SK-N-SH treated with all-trans-retinoic acid at 6 μM for 48 hours (cell line): ENCODE measurements around the gene FHOD3.

Experiments
- ATAC-seq: fragments of 200-7000 bp; cut with Tn5 transposase; 3 replicates; pipeline ENCODE4 v1.9.1; 2020; ENCODE audit warnings: mild to moderate bottlenecking, moderate library complexity
- ARNTL ChIP-seq: fragments of 450-650 bp; formaldehyde crosslinking; IDR thresholded peaks from 2 replicates; pipeline ENCODE4 v1.5.0; 2020; ENCODE audit warnings: low read depth, mild to moderate bottlenecking, moderate library complexity, borderline replicate concordance
- BACH2 ChIP-seq: fragments of 250-450 bp; sonication (Bioruptor Pico); IDR thresholded peaks from 2 replicates; pipeline ENCODE4 v1.9.0; 2021; ENCODE audit warnings: mild to moderate bottlenecking, borderline replicate concordance
- CREB5 ChIP-seq: fragments of 250-450 bp; sonication (Bioruptor Pico); IDR thresholded peaks from 2 replicates; pipeline ENCODE4 v1.5.1; 2020; ENCODE audit warnings: low read depth, mild to moderate bottlenecking, moderate library complexity
- CSDC2 ChIP-seq: fragments of 250-450 bp; sonication (Bioruptor Pico); IDR thresholded peaks from 2 replicates; pipeline ENCODE4 v1.5.0; 2020; ENCODE audit warnings: mild to moderate bottlenecking, moderate library complexity
- CSRNP3 ChIP-seq: fragments of 250-450 bp; sonication (Bioruptor Pico); IDR thresholded peaks from 2 replicates; pipeline ENCODE4 v1.5.1; 2021; ENCODE audit warnings: mild to moderate bottlenecking, moderate library complexity
- ESRRG ChIP-seq: fragments of 250-450 bp; sonication (Bioruptor Pico); IDR thresholded peaks from 2 replicates; pipeline ENCODE4 v1.6.1; 2021; ENCODE audit warnings: mild to moderate bottlenecking
- GLIS3 ChIP-seq: fragments of 250-450 bp; sonication (Bioruptor Pico); IDR thresholded peaks from 2 replicates; pipeline ENCODE4 v1.5.0; 2020; ENCODE audit warnings: mild to moderate bottlenecking, moderate library complexity
- ISL1 ChIP-seq: fragments of 250-450 bp; sonication (Bioruptor Pico); IDR thresholded peaks from 2 replicates; pipeline ENCODE4 v2.1.2; 2022; ENCODE audit warnings: mild to moderate bottlenecking, moderate library complexity
- OSR1 ChIP-seq: fragments of 250-450 bp; sonication (Bioruptor Pico); IDR thresholded peaks from 2 replicates; pipeline ENCODE4 v1.8.0; 2022; ENCODE audit warnings: moderate library complexity, mild to moderate bottlenecking, inconsistent platforms
- PATZ1 ChIP-seq: fragments of 250-450 bp; sonication (Bioruptor Pico); IDR thresholded peaks from 2 replicates; pipeline ENCODE4 v1.8.0; 2020; ENCODE audit warnings: mild to moderate bottlenecking, moderate library complexity, borderline replicate concordance
- POU6F1 ChIP-seq: fragments of 250-450 bp; sonication (Bioruptor Pico); IDR thresholded peaks from 2 replicates; pipeline ENCODE4 v1.8.0; 2021; ENCODE audit warnings: low read depth, mild to moderate bottlenecking, moderate library complexity, borderline replicate concordance
- PPARA ChIP-seq: fragments of 250-450 bp; sonication (Bioruptor Pico); IDR thresholded peaks from 2 replicates; pipeline ENCODE4 v1.5.0; 2020; ENCODE audit warnings: mild to moderate bottlenecking, borderline replicate concordance
- RARB ChIP-seq: fragments of 250-450 bp; sonication (Bioruptor Pico); IDR thresholded peaks from 2 replicates; pipeline ENCODE4 v1.8.0; 2021; ENCODE audit warnings: mild to moderate bottlenecking, moderate library complexity
- SNAI2 ChIP-seq: fragments of 250-450 bp; sonication (Bioruptor Pico); IDR thresholded peaks from 2 replicates; pipeline ENCODE4 v1.5.0; 2020; ENCODE audit warnings: mild to moderate bottlenecking, moderate library complexity
- TCF4 ChIP-seq: fragments of 250-450 bp; sonication (Bioruptor Pico); IDR thresholded peaks from 2 replicates; pipeline ENCODE4 v1.8.0; 2021; ENCODE audit warnings: mild to moderate bottlenecking, moderate library complexity, borderline replicate concordance
- TOX ChIP-seq: fragments of 250-450 bp; sonication (Bioruptor Pico); IDR thresholded peaks from 2 replicates; pipeline ENCODE4 v1.8.0; 2021; ENCODE audit warnings: mild to moderate bottlenecking, moderate library complexity, borderline replicate concordance
- ZC3H10 ChIP-seq: fragments of 250-450 bp; sonication (Bioruptor Pico); IDR thresholded peaks from 2 replicates; pipeline ENCODE4 v1.5.1; 2021; ENCODE audit warnings: mild to moderate bottlenecking, moderate library complexity
- ZFP3 ChIP-seq: fragments of 250-450 bp; sonication (Bioruptor Pico); IDR thresholded peaks from 2 replicates; pipeline ENCODE4 v1.5.0; 2020; ENCODE audit warnings: mild to moderate bottlenecking, moderate library complexity
- ZFP30 ChIP-seq: fragments of 450-650 bp; formaldehyde crosslinking; IDR thresholded peaks from 2 replicates; pipeline ENCODE4 v1.5.0; 2022; ENCODE audit warnings: mild to moderate bottlenecking, moderate library complexity
- ZNF70 ChIP-seq: fragments of 450-650 bp; formaldehyde crosslinking; IDR thresholded peaks from 2 replicates; pipeline ENCODE4 v1.5.0; 2020; ENCODE audit warnings: mild to moderate bottlenecking, moderate library complexity
- ZNF8 ChIP-seq: fragments of 450-650 bp; formaldehyde crosslinking; IDR thresholded peaks from 2 replicates; pipeline ENCODE4 v1.5.0; 2020; ENCODE audit warnings: mild to moderate bottlenecking, moderate library complexity
- TF ChIP-seq, protein P1 (sequence below): fragments of 250-450 bp; sonication (Bioruptor Pico); IDR thresholded peaks from 2 replicates; pipeline ENCODE4 v1.5.0; 2020; ENCODE audit warnings: mild to moderate bottlenecking, moderate library complexity

Gene FHOD3

GRCh38 chr18:36724591-36725001, 427.1 kb downstream of the FHOD3 start (continued):
- TF ChIP-seq CSRNP3, result no peak

- ATAC-seq, result peak; percentile 73
- TF ChIP-seq ZFP3 (CRISPR knock-in tag) (no peak), CSDC2 (no peak), GLIS3 (CRISPR knock-in tag) (no peak), ISL1 (peak; percentile 37; the same call in 1 of the 2 replicates)
Observed at GRCh38 chr18:36728345-36728744, 430.8 kb downstream of the FHOD3 start.

DNA sequence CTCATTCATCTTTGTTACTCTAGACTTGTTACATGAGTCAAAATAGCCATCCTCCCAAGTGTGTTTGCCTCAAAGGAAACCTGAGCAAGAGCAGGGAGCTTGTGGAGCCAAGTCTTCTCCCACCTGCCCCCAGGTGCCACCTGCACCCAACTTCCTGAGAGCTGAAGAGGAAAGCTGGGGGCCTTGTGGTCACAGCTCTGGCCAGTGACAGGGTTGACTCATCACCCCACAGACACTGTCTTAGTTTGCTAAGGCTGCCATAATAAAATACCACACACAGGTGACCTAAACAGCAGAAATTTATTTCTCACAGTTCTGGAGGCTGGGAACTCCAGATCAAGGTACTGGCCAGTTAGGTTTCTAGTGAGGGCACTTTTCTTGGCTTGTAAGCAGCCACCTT, 431.7 kb downstream of the FHOD3 start:
- no peak for ATAC-seq
- no peak for TF ChIP-seq ZNF70 (CRISPR knock-in tag)
- no peak for TF ChIP-seq ZC3H10 (CRISPR knock-in tag)
- TF ChIP-seq ZFP3 (CRISPR knock-in tag), result no peak
- no peak for TF ChIP-seq GLIS3 (CRISPR knock-in tag)
- TF ChIP-seq POU6F1 (CRISPR knock-in tag), result no peak
- TF ChIP-seq ARNTL (CRISPR knock-in tag), result no peak
- no peak for TF ChIP-seq ZFP30 (CRISPR knock-in tag)
- TF ChIP-seq ISL1, result no peak
- no peak for TF ChIP-seq SNAI2 (CRISPR knock-in tag)
- TF ChIP-seq TOX (CRISPR knock-in tag), result no peak
- TF ChIP-seq PPARA, result no peak
- TF ChIP-seq OSR1 (CRISPR knock-in tag), result no peak
- TF ChIP-seq BACH2 (CRISPR knock-in tag), result no peak
- TF ChIP-seq, protein P1, sequence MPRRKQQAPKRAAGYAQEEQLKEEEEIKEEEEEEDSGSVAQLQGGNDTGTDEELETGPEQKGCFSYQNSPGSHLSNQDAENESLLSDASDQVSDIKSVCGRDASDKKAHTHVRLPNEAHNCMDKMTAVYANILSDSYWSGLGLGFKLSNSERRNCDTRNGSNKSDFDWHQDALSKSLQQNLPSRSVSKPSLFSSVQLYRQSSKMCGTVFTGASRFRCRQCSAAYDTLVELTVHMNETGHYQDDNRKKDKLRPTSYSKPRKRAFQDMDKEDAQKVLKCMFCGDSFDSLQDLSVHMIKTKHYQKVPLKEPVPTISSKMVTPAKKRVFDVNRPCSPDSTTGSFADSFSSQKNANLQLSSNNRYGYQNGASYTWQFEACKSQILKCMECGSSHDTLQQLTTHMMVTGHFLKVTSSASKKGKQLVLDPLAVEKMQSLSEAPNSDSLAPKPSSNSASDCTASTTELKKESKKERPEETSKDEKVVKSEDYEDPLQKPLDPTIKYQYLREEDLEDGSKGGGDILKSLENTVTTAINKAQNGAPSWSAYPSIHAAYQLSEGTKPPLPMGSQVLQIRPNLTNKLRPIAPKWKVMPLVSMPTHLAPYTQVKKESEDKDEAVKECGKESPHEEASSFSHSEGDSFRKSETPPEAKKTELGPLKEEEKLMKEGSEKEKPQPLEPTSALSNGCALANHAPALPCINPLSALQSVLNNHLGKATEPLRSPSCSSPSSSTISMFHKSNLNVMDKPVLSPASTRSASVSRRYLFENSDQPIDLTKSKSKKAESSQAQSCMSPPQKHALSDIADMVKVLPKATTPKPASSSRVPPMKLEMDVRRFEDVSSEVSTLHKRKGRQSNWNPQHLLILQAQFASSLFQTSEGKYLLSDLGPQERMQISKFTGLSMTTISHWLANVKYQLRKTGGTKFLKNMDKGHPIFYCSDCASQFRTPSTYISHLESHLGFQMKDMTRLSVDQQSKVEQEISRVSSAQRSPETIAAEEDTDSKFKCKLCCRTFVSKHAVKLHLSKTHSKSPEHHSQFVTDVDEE, result no peak
- no peak for TF ChIP-seq CREB5 (CRISPR knock-in tag)
- no peak for TF ChIP-seq ZNF8 (CRISPR knock-in tag)
- TF ChIP-seq RARB (CRISPR knock-in tag), result no peak

DNA sequence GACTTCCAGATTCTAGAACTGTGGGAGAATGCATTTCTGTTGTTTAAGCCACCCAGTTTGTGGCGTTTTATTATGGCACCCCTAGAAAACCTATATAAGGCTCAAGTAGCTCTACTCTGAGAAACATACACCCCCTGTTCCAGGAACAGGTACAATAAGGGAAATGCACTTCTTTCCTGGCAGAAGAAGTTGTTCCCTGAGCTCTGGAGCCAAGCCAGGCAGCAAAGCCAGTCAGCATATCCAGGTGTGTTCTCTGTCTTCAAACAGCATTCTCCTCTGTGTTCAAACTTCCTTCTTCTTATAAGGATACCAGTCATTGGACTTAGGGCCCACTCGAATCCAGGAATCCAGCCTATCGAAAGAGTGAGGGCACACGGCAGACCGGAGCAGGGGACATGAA, 434.8 kb downstream of the FHOD3 start:
- no peak for ATAC-seq

More for the DNA sequence above, 434.8 kb downstream of the FHOD3 start:
- no peak for TF ChIP-seq ZFP3 (CRISPR knock-in tag)
- TF ChIP-seq PPARA, result no peak
- TF ChIP-seq ZFP30 (CRISPR knock-in tag), result no peak
- TF ChIP-seq TCF4 (CRISPR knock-in tag), result no peak
- no peak for TF ChIP-seq TOX (CRISPR knock-in tag)
- no peak for TF ChIP-seq BACH2 (CRISPR knock-in tag)
- TF ChIP-seq ISL1, result no peak
- no peak for TF ChIP-seq OSR1 (CRISPR knock-in tag)
- TF ChIP-seq ZC3H10 (CRISPR knock-in tag), result no peak
- TF ChIP-seq CSRNP3, result no peak
- TF ChIP-seq CREB5 (CRISPR knock-in tag), result no peak
- no peak for TF ChIP-seq CSDC2
- TF ChIP-seq PATZ1 (CRISPR knock-in tag), result no peak
- no peak for TF ChIP-seq ARNTL (CRISPR knock-in tag)
- no peak for TF ChIP-seq GLIS3 (CRISPR knock-in tag)
- TF ChIP-seq ESRRG, result no peak
- no peak for TF ChIP-seq RARB (CRISPR knock-in tag)
- no peak for TF ChIP-seq ZNF8 (CRISPR knock-in tag)
- no peak for TF ChIP-seq ZNF70 (CRISPR knock-in tag)
